ENCODE results near the gene KDM1B. TPM values are rescaled to one million over a fixed set of nuclear protein-coding genes. Genes with fewer than 3 reads are reported as not detected.
"Not testable (repeated sequence)": the region's sequence is repeated elsewhere in the genome, so short reads cannot be mapped to it uniquely, and the experiment has no call there.

Gene KDM1B
- total and polyA plus RNA-seq, 2 experiments from 2014 or later: 3.8 to 9.0 TPM

- H3K27me3 ChIP-seq (ENCODE audit: insufficient read depth): no peaks in the 10 kb centered on the region
- no peak overlapping the region for H3K4me2 ChIP-seq
- peaks cover 1% of the 10 kb centered on the region for H3K27me3 Mint-ChIP-seq (ENCODE audit: insufficient read depth, low read depth, poor library complexity)
- H3K4me3 ChIP-seq: no peak overlapping the region
- H3K36me3 Mint-ChIP-seq (ENCODE audit: low read depth): peaks cover 53% of the 10 kb centered on the region
- H3F3A ChIP-seq (replicated peaks; ENCODE audit: low read depth): no peaks in the 10 kb centered on the region
- H2AFZ ChIP-seq: no peak overlapping the region
- H3K79me2 ChIP-seq (replicated peaks; ENCODE audit: insufficient read depth): no peaks in the 10 kb centered on the region
- TF ChIP-seq EZH2 (IDR thresholded peaks at IDR 0.05; ENCODE audit: low read depth, unreplicated experiment): no peak
- TF ChIP-seq, protein P1, sequence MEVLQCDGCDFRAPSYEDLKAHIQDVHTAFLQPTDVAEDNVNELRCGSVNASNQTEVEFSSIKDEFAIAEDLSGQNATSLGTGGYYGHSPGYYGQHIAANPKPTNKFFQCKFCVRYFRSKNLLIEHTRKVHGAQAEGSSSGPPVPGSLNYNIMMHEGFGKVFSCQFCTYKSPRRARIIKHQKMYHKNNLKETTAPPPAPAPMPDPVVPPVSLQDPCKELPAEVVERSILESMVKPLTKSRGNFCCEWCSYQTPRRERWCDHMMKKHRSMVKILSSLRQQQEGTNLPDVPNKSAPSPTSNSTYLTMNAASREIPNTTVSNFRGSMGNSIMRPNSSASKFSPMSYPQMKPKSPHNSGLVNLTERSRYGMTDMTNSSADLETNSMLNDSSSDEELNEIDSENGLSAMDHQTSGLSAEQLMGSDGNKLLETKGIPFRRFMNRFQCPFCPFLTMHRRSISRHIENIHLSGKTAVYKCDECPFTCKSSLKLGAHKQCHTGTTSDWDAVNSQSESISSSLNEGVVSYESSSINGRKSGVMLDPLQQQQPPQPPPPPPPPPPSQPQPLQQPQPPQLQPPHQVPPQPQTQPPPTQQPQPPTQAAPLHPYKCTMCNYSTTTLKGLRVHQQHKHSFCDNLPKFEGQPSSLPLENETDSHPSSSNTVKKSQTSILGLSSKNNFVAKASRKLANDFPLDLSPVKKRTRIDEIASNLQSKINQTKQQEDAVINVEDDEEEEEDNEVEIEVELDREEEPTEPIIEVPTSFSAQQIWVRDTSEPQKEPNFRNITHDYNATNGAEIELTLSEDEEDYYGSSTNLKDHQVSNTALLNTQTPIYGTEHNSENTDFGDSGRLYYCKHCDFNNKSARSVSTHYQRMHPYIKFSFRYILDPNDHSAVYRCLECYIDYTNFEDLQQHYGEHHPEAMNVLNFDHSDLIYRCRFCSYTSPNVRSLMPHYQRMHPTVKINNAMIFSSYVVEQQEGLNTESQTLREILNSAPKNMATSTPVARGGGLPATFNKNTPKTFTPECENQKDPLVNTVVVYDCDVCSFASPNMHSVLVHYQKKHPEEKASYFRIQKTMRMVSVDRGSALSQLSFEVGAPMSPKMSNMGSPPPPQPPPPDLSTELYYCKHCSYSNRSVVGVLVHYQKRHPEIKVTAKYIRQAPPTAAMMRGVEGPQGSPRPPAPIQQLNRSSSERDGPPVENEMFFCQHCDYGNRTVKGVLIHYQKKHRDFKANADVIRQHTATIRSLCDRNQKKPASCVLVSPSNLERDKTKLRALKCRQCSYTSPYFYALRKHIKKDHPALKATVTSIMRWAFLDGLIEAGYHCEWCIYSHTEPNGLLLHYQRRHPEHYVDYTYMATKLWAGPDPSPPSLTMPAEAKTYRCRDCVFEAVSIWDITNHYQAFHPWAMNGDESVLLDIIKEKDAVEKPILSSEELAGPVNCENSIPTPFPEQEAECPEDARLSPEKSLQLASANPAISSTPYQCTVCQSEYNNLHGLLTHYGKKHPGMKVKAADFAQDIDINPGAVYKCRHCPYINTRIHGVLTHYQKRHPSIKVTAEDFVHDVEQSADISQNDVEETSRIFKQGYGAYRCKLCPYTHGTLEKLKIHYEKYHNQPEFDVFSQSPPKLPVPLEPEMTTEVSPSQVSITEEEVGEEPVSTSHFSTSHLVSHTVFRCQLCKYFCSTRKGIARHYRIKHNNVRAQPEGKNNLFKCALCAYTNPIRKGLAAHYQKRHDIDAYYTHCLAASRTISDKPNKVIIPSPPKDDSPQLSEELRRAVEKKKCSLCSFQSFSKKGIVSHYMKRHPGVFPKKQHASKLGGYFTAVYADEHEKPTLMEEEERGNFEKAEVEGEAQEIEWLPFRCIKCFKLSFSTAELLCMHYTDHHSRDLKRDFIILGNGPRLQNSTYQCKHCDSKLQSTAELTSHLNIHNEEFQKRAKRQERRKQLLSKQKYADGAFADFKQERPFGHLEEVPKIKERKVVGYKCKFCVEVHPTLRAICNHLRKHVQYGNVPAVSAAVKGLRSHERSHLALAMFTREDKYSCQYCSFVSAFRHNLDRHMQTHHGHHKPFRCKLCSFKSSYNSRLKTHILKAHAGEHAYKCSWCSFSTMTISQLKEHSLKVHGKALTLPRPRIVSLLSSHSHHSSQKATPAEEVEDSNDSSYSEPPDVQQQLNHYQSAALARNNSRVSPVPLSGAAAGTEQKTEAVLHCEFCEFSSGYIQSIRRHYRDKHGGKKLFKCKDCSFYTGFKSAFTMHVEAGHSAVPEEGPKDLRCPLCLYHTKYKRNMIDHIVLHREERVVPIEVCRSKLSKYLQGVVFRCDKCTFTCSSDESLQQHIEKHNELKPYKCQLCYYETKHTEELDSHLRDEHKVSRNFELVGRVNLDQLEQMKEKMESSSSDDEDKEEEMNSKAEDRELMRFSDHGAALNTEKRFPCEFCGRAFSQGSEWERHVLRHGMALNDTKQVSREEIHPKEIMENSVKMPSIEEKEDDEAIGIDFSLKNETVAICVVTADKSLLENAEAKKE (CRISPR knock-in tag; IDR thresholded peaks at IDR 0.05): no peak
- TF ChIP-seq, protein P2, sequence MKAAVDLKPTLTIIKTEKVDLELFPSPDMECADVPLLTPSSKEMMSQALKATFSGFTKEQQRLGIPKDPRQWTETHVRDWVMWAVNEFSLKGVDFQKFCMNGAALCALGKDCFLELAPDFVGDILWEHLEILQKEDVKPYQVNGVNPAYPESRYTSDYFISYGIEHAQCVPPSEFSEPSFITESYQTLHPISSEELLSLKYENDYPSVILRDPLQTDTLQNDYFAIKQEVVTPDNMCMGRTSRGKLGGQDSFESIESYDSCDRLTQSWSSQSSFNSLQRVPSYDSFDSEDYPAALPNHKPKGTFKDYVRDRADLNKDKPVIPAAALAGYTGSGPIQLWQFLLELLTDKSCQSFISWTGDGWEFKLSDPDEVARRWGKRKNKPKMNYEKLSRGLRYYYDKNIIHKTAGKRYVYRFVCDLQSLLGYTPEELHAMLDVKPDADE (IDR thresholded peaks at IDR 0.05): no peak
- no peak for TF ChIP-seq EZH2phosphoT487 (IDR thresholded peaks at IDR 0.05; ENCODE audit: unreplicated experiment)
- H3K9me3 Mint-ChIP-seq: peaks cover 13% of the 10 kb centered on the region
- no peak overlapping the region for H3K27ac ChIP-seq (ENCODE audit: low read depth)
- DNase-seq (ENCODE audit: low spot score) (no peak), ATAC-seq (no peak)
- H3K27ac Mint-ChIP-seq: no peak overlapping the region
- no peaks in the 10 kb centered on the region for H4K20me1 ChIP-seq (replicated peaks; ENCODE audit: insufficient read depth)
- no peak overlapping the region for H3K4me3 Mint-ChIP-seq
- H3K4me1 Mint-ChIP-seq: no peaks in the 10 kb centered on the region
- H3K36me3 ChIP-seq (ENCODE audit: insufficient read depth): peaks cover 11% of the 10 kb centered on the region
- no peaks in the 10 kb centered on the region for H3K4me1 ChIP-seq (ENCODE audit: insufficient read depth)
- no peaks in the 10 kb centered on the region for H3K9me2 ChIP-seq (ENCODE audit: insufficient read depth)
Observed at GRCh38 chr6:18171871-18172270, 16.6 kb downstream of the KDM1B start.

DNA sequence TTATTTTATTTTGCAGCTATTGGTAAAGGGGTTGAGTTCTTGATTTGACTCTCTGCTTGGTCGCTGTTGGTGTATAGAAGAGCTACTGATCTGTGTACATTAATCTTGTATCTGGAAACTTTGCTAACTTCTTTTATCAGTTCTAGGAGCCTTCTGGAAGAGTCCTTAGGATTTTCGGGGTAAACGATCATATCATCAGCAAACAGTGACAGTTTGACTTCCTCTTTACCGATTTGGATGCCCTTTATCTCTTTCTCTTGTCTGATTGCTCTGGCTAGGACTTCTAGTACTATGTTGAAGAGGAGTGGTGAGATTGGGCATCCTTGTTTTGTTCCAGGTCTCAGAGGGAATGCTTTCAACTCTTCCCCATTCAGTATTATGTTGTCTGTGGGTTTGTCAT lies 21.0 kb downstream of the KDM1B start:
- ATAC-seq; H3K4me2 ChIP-seq; H3K79me2 ChIP-seq (replicated peaks; ENCODE audit: insufficient read depth); DNase-seq (ENCODE audit: low spot score); H3K36me3 ChIP-seq (ENCODE audit: insufficient read depth); H2AFZ ChIP-seq; H3K4me1 ChIP-seq (ENCODE audit: insufficient read depth); H3K27ac ChIP-seq (ENCODE audit: low read depth); H3F3A ChIP-seq (replicated peaks; ENCODE audit: low read depth); H3K4me3 Mint-ChIP-seq; H4K20me1 ChIP-seq (replicated peaks; ENCODE audit: insufficient read depth); H3K4me1 Mint-ChIP-seq; H3K4me3 ChIP-seq; H3K27me3 ChIP-seq (ENCODE audit: insufficient read depth); H3K9me2 ChIP-seq (ENCODE audit: insufficient read depth); H3K9me3 Mint-ChIP-seq; H3K27me3 Mint-ChIP-seq (ENCODE audit: insufficient read depth, low read depth, poor library complexity); H3K27ac Mint-ChIP-seq: not testable (repeated sequence)
- H3K36me3 Mint-ChIP-seq (ENCODE audit: low read depth): peaks cover 46% of the 10 kb centered on the region

Measured in GM23338 (cell line).